Right lobe of liver (tissue), 4 donors: ENCODE results near the gene PITX2.

Experiments used
- POLR2A ChIP-seq: fragments of 450-650 bp; IDR thresholded peaks from one replicate; pipeline ENCODE4 v1.6.1; 2017; ENCODE audit warnings: antibody characterized with exemption, mild to moderate bottlenecking
- TF ChIP-seq, protein P1 (sequence below), 4 donors: fragments of 200-600 bp in 3 of 4; fragments of 450-650 bp in 1 of 4; IDR thresholded peaks; one replicate each; pipeline versions ENCODE4 v1.5.1 to v1.8.0; 2016 to 2022; ENCODE audit warnings: antibody characterized with exemption in 4 of 4, mild to moderate bottlenecking in 2 of 4
- donor health status: DM: no; HTN: no; CAD: no.
- donor health status: DM: no; HTN: no; CAD: no.
- donor health status: DM: no; HTN: yes; CAD: no.

DNA sequence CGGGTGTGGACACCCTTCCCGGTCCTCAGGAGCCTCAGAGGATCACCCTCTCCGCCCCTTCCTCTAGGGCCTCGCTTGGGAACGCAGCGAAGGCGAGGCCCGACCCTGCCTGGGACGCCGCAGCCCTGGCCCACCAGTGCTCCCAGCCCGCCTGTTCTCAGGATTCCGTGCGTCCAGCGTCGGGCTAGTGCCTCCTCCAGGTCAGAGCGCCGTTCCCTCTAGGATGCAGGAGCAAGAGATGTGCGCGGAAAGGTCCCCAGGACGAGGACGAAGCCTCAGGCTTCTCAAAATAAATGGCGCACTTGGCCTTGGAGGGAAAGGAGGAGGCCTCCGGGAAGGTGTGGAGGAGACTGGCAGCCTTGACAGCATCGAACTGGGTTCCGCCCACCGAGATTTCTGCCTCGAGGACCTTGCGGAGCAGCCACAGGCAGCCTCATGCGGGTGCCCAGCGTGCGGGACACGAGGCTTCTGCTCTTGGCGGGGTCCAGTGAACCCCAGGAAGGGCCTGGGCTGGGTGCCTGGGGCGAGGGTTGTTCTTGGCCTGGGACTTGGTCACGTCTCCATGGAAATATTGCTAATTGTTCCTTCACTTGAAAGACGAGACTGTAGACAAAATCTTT, 35.1 kb downstream of the PITX2 start:
- TF ChIP-seq, protein P1, sequence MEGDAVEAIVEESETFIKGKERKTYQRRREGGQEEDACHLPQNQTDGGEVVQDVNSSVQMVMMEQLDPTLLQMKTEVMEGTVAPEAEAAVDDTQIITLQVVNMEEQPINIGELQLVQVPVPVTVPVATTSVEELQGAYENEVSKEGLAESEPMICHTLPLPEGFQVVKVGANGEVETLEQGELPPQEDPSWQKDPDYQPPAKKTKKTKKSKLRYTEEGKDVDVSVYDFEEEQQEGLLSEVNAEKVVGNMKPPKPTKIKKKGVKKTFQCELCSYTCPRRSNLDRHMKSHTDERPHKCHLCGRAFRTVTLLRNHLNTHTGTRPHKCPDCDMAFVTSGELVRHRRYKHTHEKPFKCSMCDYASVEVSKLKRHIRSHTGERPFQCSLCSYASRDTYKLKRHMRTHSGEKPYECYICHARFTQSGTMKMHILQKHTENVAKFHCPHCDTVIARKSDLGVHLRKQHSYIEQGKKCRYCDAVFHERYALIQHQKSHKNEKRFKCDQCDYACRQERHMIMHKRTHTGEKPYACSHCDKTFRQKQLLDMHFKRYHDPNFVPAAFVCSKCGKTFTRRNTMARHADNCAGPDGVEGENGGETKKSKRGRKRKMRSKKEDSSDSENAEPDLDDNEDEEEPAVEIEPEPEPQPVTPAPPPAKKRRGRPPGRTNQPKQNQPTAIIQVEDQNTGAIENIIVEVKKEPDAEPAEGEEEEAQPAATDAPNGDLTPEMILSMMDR (IDR thresholded peaks at IDR 0.05): no peak
- no peak for TF ChIP-seq POLR2A
